Upper lobe of left lung (tissue), 6 donors: ENCODE measurements around the gene NOS1AP. TPM values are rescaled to one million over a fixed set of nuclear protein-coding genes. Genes with fewer than 3 reads are reported as not detected.

Experiments
- ATAC-seq, 2 donors: fragments of 200-7000 bp; cut with Tn5 transposase; one replicate each; pipeline ENCODE4 v1.9.1; 2022; ENCODE audit warnings: mild to moderate bottlenecking in 2 of 2, moderate library complexity in 2 of 2; ENCODE audit not compliant: low FRiP score in 2 of 2
- DNase-seq, 2 donors: peaks; one replicate each; pipeline ENCODE4 v3.0.0-alpha.2; 2019 to 2020
- H3K27ac ChIP-seq, 4 donors: fragments of 200-600 bp; sonication (generic); one replicate each; pipeline ENCODE4 v1.5.1; 2016 to 2019
- H3K27me3 ChIP-seq, 4 donors: fragments of 200-600 bp; sonication (generic); one replicate each; pipeline ENCODE4 v1.5.1; 2017 to 2019
- H3K36me3 ChIP-seq, 4 donors: fragments of 200-600 bp; sonication (generic); one replicate each; pipeline ENCODE4 v1.5.1; 2016 to 2019
- H3K4me1 ChIP-seq, 4 donors: fragments of 200-600 bp; sonication (generic); one replicate each; pipeline ENCODE4 v1.5.1; 2018 to 2019
- H3K4me3 ChIP-seq, 4 donors: fragments of 200-600 bp; sonication (generic); one replicate each; pipeline ENCODE4 v1.5.1; 2017 to 2019; ENCODE audit warnings: mild to moderate bottlenecking in 2 of 4, moderate library complexity in 1 of 4
- H3K9me3 ChIP-seq, 4 donors: fragments of 200-600 bp; sonication (generic); one replicate each; pipeline ENCODE4 v1.5.1; 2018 to 2019
- CTCF ChIP-seq, 6 experiments: fragments of 450-650 bp in 4 of 6; fragments of 200-600 bp in 2 of 6; sonication (generic) in 2 of 6; IDR thresholded peaks; one replicate each; pipeline ENCODE4 v1.5.1; 2016 to 2019; ENCODE audit warnings: antibody characterized with exemption in 6 of 6
- EP300 ChIP-seq, 4 donors: sonication (generic); formaldehyde crosslinking; IDR thresholded peaks; one replicate each; pipeline ENCODE4 v1.5.1; 2017; ENCODE audit warnings: antibody characterized with exemption in 4 of 4, control low read depth in 2 of 4
- POLR2A ChIP-seq, 4 donors: fragments of 450-650 bp; IDR thresholded peaks; one replicate each; pipeline ENCODE4 v1.5.1; 2016 to 2017; ENCODE audit warnings: antibody characterized with exemption in 4 of 4, mild to moderate bottlenecking in 2 of 4
- POLR2AphosphoS5 ChIP-seq, 2 donors: sonication (generic); formaldehyde crosslinking; IDR thresholded peaks; one replicate each; pipeline ENCODE4 v1.5.1; 2017; ENCODE audit warnings: antibody characterized with exemption in 2 of 2
- WGBS, 2 donors: methylation state at CpG; one replicate each; pipeline ENCODE4 v1.1.5; 2017 to 2018; 5-methylcytosine and 5-hydroxymethylcytosine counted together
- total RNA-seq, 6 donors: library from RNA; depleted of rRNA in 4 of 6; stranded (reverse); fragments of >200 nt in 4 of 6; gene quantifications; one replicate each; pipeline versions ENCODE4 v1.1.0 to v1.2.1, GENCODE V29; 2016 to 2021
- donor health status: DM: no; HTN: no; CAD: no; lungs with moderate emphysema.
- donor health status: DM: no; HTN: yes; CAD: no; lungs with severe emphysema.

NOS1AP gene
- total RNA-seq, 6 donors from 2014 or later: 5.3 to 16.4 (median 6.5) TPM

GRCh38 chr1:162177126-162177525 is 107.6 kb downstream of the NOS1AP start:
- Histone ChIP-seq H3K4me3 (no peak overlapping the region), H3K9me3 (no peaks in the 10 kb centered on the region), H3K4me1 (no peaks in the 10 kb centered on the region), H3K27me3 (no peaks in the 10 kb centered on the region), H3K36me3 (no peaks in the 10 kb centered on the region), H3K27ac (no peak overlapping the region)
- no peak for DNase-seq
- TF ChIP-seq POLR2A (IDR thresholded peaks at IDR 0.05): no peak
- TF ChIP-seq POLR2AphosphoS5 (IDR thresholded peaks at IDR 0.05): no peak
- no peak for TF ChIP-seq EP300 (IDR thresholded peaks at IDR 0.05)
- no peak for TF ChIP-seq CTCF (IDR thresholded peaks at IDR 0.05)
- 81 to 89% methylated on average over 6 of the region's 6 CpGs for WGBS, 2 donors
- no peak for ATAC-seq

GRCh38 chr1:162178432-162178831 is 108.9 kb downstream of the NOS1AP start:
- Histone ChIP-seq H3K4me1 (no peaks in the 10 kb centered on the region), H3K36me3 (no peaks in the 10 kb centered on the region), H3K27me3 (no peaks in the 10 kb centered on the region), H3K9me3 (no peaks in the 10 kb centered on the region), H3K4me3 (no peak overlapping the region), H3K27ac (no peak overlapping the region)
- 79 to 90% methylated on average over 4 of the region's 4 CpGs for WGBS, 2 donors
- DNase-seq (no peak), ATAC-seq (no peak)
- TF ChIP-seq POLR2A (IDR thresholded peaks at IDR 0.05): no peak
- TF ChIP-seq CTCF (IDR thresholded peaks at IDR 0.05): no peak
- TF ChIP-seq POLR2AphosphoS5 (IDR thresholded peaks at IDR 0.05): no peak
- TF ChIP-seq EP300 (IDR thresholded peaks at IDR 0.05): no peak

- ATAC-seq (no peak), DNase-seq (no peak)
- Histone ChIP-seq H3K4me1 (no peaks in the 10 kb centered on the region), H3K4me3 (no peak overlapping the region), H3K27me3 (no peaks in the 10 kb centered on the region), H3K27ac (no peak overlapping the region), H3K36me3 (no peaks in the 10 kb centered on the region), H3K9me3 (no peaks in the 10 kb centered on the region)
- TF ChIP-seq POLR2AphosphoS5 (IDR thresholded peaks at IDR 0.05): no peak
- TF ChIP-seq EP300 (IDR thresholded peaks at IDR 0.05): no peak
- no peak for TF ChIP-seq POLR2A (IDR thresholded peaks at IDR 0.05)
- WGBS, 2 donors: 42 to 44% methylated on average over 4 of the region's 4 CpGs
These were observed 109.6 kb downstream of the NOS1AP start for GRCh38 chr1:162179121-162179520.

GRCh38 chr1:162180813-162181212 is 111.3 kb downstream of the NOS1AP start:
- Histone ChIP-seq H3K36me3 (no peaks in the 10 kb centered on the region), H3K4me3 (no peak overlapping the region), H3K27me3 (no peaks in the 10 kb centered on the region), H3K4me1 (no peaks in the 10 kb centered on the region), H3K9me3 (no peaks in the 10 kb centered on the region), H3K27ac (no peak overlapping the region)
- no peak for DNase-seq
- no peak for ATAC-seq
- TF ChIP-seq CTCF (IDR thresholded peaks at IDR 0.05): no peak

GRCh38 chr1:162182090-162182489 is 112.6 kb downstream of the NOS1AP start:
- no peak for ATAC-seq
- H3K27me3 ChIP-seq: no peaks in the 10 kb centered on the region
- no peaks in the 10 kb centered on the region for H3K9me3 ChIP-seq
- 72 to 79% methylated on average over 4 of the region's 4 CpGs for WGBS, 2 donors
- DNase-seq: no peak
- H3K27ac ChIP-seq: no peak overlapping the region
- TF ChIP-seq POLR2AphosphoS5 (IDR thresholded peaks at IDR 0.05): no peak
- no peak for TF ChIP-seq CTCF (IDR thresholded peaks at IDR 0.05)
- no peak for TF ChIP-seq POLR2A (IDR thresholded peaks at IDR 0.05)
- no peak for TF ChIP-seq EP300 (IDR thresholded peaks at IDR 0.05)
- H3K36me3 ChIP-seq: no peaks in the 10 kb centered on the region
- H3K4me1 ChIP-seq: no peaks in the 10 kb centered on the region
- H3K4me3 ChIP-seq: no peak overlapping the region
